GM12874 (cell line): ENCODE data around the gene EGFR.

ENCODE experiments used
- TF ChIP-seq, protein P1 (sequence below): IDR thresholded peaks from 2 replicates; pipeline ENCODE4 v1.5.1; 2011; ENCODE audit warnings: low read depth, mild to moderate bottlenecking, control low read depth, low read length, moderate library complexity; ENCODE audit not compliant: insufficient read depth

Gene EGFR

DNA sequence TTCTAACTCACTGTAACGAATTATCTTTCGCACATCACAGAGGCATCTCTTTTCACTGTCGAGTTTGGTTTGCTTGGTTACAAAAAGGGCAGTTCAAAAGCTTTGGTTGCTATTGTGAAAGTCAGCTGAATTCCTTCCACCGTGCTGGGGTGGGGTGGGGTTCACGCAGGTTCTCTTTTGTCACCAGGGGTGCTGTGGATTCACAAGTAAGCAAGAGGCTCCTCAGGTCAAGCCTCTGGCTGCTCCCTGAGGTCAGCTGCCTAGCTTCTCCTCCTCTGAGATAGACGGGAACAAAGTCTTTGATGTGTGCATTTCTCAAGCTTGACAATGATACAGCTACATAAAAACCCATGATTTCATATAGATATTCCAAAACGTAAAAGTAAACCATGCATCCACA, 47.7 kb downstream of the EGFR start:
- TF ChIP-seq, protein P1, sequence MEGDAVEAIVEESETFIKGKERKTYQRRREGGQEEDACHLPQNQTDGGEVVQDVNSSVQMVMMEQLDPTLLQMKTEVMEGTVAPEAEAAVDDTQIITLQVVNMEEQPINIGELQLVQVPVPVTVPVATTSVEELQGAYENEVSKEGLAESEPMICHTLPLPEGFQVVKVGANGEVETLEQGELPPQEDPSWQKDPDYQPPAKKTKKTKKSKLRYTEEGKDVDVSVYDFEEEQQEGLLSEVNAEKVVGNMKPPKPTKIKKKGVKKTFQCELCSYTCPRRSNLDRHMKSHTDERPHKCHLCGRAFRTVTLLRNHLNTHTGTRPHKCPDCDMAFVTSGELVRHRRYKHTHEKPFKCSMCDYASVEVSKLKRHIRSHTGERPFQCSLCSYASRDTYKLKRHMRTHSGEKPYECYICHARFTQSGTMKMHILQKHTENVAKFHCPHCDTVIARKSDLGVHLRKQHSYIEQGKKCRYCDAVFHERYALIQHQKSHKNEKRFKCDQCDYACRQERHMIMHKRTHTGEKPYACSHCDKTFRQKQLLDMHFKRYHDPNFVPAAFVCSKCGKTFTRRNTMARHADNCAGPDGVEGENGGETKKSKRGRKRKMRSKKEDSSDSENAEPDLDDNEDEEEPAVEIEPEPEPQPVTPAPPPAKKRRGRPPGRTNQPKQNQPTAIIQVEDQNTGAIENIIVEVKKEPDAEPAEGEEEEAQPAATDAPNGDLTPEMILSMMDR, result no peak

DNA sequence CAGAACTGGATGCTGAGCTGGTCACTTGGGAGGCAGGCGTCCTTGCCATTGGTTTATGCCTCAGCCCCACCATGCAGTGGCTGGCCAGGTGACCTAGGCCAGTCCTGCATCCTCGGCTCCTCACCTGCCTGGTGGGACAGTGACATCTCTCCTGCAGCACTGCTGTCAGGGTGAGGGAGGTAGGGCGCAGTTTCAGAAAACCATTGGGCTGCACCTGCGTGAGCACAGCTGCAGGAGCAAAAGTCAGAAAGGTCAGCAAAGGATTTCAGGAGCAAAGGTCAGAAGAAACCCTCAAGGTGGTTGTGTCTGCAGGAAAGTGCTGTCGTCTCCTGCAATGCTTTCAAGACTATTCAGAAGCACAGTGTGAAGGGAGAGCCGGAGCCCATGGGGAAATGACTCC, 48.1 kb downstream of the EGFR start:
- TF ChIP-seq, protein P1, result no peak

DNA sequence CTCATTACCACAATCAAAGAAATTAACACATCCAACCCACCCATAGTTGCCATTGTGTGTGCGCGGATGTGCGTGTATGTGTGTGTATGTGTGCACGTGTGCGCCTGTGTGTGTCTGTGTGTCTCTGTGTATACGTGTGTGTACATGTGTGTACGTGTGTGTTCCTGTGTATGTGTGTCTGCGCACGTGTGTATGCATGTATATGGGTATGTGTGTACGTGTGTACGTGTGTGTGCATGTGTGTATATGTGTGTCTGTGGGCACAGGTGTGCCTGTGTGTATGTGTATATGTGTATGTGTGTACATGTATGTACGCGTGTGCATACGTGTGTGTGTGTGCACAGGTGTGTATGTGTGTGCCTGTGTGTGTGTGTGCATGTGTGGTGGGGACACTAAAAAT, 48.9 kb downstream of the EGFR start:
- TF ChIP-seq, protein P1, result no peak

DNA sequence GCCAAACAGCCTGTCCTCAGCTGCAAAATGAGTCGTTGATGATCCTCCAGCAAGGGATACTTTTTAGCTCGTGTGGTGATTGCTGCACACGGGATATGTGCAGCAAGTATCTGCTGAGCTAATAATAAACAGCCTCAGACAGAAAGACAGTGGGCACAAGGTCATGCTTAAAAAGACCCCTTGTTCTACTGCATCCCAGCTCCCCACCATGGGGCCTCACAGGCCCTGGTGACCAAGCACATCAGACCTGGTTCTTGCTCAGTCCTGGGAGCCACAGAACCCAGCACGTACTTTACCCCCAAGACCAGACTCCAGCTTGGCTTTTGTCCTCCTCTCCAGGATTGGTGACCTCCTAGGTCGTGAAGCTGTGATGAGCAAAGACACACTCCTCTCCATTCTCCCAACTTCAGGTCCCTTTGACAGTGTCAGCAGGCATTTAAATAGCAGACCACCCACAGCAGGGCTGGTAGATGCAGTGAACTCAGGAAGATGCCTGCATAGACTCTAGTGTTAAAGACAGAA, 50.5 kb downstream of the EGFR start:
- TF ChIP-seq, protein P1, result no peak

- TF ChIP-seq, protein P1, result no peak
Measured at GRCh38 chr7:55070271-55070743, 51.5 kb downstream of the EGFR start.

GRCh38 chr7:55070854-55071253, 52.0 kb downstream of the EGFR start:
- TF ChIP-seq, protein P1, result no peak

DNA sequence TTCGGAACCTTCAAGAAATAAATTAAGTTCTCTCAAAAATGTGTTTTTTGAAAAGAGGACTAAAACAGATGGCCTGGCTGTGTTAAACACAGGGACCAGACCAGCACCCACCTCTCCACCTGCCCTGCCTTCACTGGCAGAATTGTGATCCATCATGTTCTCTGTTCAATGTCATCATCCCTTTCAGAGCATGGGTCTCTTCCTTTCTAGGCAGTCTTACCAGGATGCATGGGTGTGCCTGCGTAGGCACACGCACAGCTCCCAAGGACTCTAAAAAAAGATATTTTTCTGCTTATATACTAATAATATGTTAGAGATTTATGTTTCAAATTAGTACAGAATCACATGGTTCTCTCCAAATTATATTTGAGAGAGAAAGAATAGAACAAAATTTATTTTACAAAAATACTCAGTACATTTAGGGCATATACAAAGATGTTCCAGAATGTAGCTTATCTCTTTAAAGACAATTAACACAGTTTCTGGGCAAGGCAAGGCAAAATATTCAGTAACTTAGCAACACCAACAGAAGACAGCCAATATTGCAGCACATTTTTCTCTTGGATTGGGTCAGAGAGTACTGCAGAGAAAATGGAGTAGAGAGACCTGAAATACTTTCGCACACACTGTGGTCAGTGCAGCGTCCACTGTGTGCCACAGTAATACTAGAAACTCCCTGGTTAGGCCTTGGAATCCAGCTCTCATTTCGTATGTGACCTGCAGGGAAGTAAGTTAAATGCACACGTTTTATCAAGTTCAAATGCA, 52.8 kb downstream of the EGFR start:
- TF ChIP-seq, protein P1, result no peak
